B cell (primary cell): Measurements from ENCODE around the gene TOGARAM2.

Experiments used
- EZH2 ChIP-seq: IDR thresholded peaks from 2 replicates; pipeline ENCODE4 v1.6.1; 2012; ENCODE audit warnings: borderline replicate concordance, low read depth, mild to moderate bottlenecking, moderate library complexity, low read length; ENCODE audit not compliant: insufficient read depth, poor library complexity, severe bottlenecking
- TF ChIP-seq, protein P1 (sequence below): fragments of 200-600 bp; IDR thresholded peaks from one replicate; pipeline ENCODE4 v1.8.0; 2022; ENCODE audit warnings: antibody characterized with exemption, mild to moderate bottlenecking

DNA sequence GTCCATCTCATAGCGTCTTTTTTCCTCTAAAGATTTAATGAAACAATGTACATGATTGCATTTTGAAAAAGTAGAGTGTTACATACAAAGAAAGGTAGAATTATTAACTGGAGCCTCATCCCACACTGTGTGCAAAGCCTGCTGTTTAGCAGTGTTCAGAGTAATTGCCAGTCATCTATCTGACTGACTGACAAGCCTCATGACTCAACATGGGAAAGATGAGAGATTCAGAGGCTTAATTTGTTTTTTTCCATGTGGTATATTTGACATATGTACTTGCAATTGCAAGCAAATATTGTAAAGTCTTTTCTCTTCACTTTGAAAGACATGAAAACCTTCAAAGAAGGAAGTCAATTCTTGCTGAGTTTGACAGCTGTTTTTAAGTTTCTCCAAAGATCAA, 78.5 kb downstream of the TOGARAM2 start:
- TF ChIP-seq EZH2, result no peak
- TF ChIP-seq, protein P1, sequence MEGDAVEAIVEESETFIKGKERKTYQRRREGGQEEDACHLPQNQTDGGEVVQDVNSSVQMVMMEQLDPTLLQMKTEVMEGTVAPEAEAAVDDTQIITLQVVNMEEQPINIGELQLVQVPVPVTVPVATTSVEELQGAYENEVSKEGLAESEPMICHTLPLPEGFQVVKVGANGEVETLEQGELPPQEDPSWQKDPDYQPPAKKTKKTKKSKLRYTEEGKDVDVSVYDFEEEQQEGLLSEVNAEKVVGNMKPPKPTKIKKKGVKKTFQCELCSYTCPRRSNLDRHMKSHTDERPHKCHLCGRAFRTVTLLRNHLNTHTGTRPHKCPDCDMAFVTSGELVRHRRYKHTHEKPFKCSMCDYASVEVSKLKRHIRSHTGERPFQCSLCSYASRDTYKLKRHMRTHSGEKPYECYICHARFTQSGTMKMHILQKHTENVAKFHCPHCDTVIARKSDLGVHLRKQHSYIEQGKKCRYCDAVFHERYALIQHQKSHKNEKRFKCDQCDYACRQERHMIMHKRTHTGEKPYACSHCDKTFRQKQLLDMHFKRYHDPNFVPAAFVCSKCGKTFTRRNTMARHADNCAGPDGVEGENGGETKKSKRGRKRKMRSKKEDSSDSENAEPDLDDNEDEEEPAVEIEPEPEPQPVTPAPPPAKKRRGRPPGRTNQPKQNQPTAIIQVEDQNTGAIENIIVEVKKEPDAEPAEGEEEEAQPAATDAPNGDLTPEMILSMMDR, result no peak
